SKM-1 treated with dmso at 0.1 percent for 144 hours (cell line): ENCODE results near the gene ADAMTSL1.
"Not testable (repeated sequence)": the region's sequence is repeated elsewhere in the genome, so short reads cannot be mapped to it uniquely, and the experiment has no call there.

Experiments used
- DNase-seq: peaks from one replicate; lab custom pipeline; 2025; ENCODE audit not compliant: unreplicated experiment; lab: John Stamatoyannopoulos, UW

Gene ADAMTSL1

DNA sequence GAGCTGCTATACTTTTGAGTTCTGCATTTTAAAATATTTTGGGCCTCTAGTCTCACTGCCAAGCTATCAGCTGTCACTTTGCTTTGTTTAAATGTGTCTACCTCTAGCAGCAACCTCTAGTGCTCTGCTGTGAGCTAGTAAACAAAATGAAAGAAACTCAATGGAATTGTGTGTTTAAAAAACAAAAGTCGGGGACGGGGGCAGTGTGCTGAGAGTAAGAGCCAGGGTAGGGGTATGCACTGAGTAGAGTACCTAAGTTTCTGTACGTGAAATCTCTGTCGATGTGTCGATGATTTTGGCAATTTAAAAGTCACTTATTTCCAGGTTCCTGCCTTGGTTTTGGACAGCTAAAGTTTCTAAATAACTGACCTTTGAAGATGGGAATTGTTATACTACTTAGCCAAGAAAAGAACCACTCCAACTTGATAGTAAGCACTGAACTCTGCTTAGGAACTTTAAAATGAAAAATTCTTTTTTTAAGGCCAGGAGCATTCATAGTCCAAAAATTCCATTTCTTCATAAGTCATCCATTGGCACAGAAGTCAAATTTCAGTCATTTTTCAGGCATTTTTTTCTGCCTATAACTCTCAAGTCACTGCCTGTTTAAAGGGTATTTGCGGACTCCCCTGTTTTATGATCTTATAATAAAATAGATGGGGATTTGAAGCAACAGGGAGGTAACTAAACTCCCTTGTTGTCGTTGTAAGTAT is 447.6 kb downstream of the ADAMTSL1 start:
- no peak for DNase-seq

DNA sequence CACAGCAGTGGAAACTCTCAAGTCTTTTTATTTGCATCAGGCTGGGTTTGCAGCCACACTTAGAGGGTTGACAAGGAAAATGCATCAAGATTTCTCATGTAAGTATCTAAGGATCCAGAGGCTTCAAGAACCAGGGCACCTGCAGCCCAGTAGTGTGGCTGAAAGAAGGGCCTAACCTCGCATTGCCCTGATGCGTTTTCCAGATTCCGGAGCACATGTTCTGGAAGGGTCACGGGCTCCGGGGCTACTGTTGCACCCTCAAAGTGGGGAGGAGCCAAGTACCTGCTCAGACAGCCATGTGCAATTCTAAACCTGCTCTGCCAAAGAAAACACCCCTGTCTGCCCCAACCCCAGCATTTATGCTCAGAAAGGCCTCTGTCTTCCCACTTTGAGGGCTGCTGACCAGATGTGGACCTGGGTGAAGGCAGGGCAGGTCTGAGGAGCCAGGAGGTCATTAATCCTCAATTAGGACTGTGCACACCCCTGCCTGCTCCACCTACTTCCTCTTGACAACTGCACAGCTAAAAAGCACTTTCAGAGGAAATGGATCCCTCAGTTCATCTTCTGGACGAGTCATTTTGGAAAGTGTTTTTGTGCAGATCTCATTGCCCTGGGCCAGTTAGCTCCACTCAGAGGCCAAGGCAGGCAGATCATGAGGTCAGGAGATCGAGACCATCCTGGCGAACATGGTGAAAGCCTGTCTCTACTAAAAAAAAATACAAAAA is 448.4 kb downstream of the ADAMTSL1 start:
- no peak for DNase-seq

DNA sequence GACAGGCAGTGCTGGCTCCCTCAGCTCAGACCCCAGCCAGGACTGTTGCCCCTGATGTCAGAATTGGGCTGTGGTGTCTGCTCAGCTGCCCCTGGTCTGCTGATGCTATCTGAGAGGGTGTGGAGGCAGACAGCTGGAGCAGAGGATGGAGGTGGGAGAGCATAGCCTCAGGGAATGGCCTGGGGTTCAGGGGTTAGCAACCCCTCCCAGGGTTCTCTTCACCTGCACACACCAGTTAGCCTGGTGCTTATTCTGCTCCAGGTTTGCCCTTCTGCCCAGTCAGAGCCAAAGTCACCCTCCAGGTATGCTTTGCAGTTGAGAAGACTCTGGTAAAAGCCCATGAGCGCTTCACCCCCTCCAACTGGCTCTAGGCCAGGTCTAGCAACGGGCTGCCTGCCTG is 449.2 kb downstream of the ADAMTSL1 start:
- no peak for DNase-seq

DNA sequence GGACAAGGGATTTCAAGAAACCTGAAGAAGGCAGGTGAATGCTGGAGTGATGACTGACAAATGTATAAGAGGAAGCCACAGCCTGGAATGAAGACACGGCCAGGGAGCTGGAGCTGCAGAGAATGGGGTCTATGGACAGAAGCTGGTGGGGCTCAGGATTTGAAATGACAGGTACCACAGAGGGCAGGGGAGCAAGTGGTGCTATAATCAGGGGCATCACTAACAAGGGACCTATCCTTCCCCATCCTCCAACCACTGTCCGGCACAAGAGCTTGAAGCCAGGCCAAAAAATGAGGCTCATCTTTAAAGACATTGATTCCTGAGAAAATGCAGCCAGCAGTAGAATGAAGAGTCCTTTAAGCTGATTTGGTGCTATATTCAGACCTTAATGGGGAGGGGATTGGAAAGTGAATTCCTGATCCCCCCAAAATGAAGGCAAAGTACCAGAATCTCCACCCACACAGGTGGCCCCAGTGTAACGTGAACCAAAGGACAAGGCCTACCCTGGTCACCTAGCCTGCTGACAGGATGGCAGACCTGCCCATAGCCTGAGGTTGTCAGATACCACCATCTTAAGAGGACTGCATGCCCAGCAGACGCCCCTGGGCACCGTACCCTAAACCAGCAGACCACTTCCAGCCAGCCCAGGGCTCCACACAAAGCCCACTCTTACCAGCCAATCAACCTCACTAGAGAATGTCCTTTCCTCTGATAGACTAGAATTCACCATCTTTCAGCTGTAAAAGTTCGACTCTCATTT is 449.9 kb downstream of the ADAMTSL1 start:
- no peak for DNase-seq

DNA sequence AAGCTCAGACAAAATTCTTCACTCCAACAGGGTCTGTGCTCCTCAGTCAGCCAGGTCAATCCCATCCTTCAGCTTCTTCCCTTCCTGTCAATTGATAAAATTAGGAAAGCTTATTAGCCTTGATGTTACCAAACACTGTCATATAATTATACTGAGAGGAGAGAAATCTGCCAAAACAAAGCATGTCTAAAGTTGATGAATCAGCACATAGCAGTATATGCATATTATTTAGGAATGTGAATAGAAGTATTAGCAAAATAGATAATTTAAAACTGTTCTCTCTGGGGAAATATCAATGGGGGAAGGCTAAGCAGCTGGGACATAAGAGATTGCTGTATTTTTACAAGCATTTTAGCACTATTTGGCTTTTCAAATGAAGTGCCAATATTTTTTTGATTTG is 451.9 kb downstream of the ADAMTSL1 start:
- DNase-seq = no peak

DNA sequence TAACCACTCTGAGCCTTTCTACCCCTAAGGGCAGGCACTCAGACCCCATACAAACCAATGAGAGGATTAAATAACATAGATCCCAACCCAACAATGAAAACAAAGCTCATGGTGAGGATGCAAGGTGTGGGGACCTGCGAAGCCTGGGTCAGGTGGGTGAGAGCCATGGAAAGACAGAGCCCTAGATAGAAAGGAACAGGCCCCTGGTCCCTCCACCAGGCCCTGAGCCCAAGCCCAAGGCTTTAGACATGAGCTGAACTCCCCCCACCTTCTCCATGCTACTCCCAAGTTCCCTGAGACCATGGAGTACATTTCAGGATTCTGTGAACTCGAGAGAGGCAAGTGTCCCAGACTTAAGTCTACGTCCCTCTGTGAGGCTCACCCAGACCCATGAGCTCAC is 452.6 kb downstream of the ADAMTSL1 start:
- no peak for DNase-seq

DNA sequence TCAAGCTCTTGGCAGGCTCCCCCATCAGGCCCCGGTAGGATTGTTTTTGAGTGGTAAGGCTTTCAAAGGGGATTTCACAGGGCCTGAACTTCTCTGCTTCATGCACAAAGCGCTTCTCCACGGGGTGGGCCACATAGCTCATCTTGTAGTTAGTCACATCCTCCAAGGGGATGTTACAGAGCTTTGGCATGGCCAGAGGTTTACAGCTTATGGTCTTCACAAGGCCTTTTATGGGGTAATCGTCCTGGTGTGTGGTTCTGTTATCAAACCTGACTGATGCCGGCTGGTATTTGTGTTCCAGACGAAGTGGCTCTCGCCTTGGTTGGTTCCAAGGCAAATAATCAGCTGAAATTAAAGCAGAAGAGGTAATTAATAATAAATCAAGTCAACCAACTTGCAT is 454.8 kb downstream of the ADAMTSL1 start:
- DNase-seq = no peak

DNA sequence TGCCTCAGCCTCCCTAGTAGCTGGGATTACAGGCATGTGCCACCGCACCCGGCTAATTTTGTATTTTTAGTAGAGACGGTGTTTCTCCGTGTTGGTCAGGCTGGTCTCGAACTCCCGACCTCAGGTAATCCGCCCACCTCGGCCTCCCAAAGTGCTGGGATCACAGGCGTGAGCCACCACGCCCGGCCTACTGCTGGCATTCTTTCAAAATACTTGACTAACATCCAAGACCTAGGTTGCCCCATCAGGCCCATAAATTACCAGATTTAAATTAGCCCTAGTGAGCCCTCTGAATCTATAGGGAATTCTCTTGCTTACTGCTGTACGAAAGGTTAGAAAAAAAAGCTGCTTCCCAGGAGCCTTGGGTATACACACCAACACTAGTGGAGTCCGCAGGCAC is 456.7 kb downstream of the ADAMTSL1 start:
- DNase-seq = not testable (repeated sequence)

DNA sequence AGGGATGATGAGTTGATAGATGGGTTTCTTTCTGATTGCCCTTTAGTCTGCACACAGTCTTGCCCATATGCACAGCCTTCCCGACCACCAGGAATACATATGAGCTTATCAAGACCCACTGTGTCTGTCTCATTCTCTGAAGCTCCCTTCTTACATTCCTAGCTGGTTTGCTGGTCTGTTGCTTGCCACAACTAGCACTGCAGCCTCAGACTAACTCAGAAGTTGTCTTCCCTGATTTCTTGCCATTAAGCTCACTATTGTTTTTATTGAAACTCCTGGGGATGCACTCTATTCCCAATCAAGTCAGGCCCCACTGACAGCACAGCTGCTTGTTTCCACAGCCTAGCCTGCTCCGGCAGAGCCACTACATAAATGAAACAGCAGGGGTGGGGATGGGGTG is 461.6 kb downstream of the ADAMTSL1 start:
- DNase-seq = no peak

DNA sequence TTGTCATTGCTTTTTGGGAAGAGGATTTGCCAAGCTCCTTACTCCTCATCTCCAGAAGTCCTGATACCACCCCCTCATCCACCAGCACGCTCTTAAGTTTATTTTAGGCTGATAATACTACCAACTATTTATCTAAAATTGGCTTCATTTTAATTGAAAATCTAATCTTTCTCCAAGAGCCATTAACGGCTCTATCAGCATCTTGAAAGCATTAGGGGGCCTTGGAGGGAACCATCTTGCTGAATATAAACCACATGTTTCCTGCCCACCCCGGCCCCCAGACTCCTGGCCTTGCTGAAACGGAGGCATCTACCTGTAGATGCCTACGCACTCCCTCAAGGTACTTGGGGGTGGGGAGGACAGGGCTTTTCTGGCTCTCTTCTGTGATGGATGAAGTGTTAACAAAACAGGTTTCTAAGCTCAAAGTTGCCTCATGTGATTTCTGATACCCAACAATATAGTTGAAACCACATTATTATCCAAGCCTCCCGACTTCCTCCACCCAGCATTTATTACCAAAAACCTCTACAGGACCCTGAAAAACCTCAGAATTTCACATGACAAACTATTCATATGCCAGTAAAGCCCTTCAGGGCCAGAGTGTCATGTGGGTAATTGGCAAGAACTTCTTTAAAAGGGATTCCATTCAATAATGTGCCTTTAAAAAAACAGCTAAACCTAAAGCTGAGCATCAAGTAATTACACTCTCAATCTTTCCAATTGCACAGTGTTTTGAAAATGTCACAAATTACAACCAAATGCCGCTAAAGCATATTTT is 462.3 kb downstream of the ADAMTSL1 start:
- DNase-seq = no peak

DNA sequence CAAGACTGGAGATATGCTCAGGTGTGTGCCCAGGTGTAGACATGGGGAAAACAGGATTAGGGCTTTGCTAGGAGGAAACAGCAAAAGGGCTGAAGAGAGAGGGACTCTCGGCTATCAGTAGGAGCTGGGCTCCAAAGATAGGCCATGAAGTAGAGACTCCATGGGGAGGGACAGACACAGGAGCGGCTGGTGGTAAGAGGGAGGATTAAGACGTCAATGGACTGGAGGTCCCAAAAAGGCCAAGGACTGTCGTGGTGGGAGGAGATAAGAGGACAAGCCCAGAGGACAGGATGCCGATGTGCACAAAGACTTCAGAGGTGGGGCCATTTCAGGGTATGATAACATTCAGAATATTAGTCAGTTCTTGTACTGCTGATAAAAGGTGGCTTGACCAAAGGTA is 466.0 kb downstream of the ADAMTSL1 start:
- no peak for DNase-seq

DNA sequence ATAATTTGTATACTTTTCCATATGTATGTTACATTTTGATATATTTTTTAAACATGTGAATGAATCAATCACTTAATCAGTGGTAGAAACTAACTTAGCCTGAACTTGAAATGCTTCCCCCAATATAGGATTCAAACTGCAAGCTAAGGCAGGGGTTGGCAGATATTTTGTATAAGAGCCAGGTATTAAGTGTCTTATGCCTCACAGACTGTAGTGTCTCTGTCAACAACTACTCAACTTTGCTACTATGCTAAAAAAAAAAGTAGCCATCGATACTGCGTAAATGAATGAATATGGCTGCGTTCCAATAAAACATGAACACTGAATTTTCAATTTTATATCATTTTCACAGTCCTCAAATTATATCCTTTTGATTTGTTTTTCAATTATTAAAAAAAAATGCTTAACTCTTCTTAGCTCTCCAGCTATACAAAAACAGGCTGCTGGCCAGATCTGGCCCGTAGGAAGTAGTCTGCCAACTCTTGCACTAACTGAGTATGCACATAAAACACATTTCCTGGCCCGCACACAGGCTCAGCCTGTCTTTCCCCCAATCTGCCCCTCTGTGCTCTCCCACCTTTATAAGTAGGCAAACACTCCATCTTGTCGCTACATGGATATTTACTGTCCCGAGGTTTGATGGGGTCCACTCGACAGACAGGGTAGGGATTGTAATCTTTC is 467.2 kb downstream of the ADAMTSL1 start:
- no peak for DNase-seq

DNA sequence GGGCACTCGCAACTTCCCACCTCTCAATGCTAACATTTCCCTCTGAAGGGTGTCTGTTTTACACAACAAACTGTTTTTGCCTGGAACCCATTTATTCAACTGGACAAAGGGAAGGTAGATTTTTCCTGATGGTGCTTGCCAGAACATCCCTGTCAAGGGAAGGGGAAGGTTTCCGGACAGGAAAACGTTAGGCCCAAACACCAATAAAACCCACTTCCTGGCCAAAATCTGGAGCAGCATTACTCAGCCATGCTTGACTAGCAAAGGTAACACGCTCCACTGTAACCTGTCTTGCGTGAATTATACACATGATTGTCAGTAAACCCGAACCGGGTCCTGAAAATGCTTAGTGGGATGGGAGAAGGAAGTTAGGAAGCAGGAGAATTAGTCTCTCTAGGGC is 468.8 kb downstream of the ADAMTSL1 start:
- DNase-seq = no peak

DNA sequence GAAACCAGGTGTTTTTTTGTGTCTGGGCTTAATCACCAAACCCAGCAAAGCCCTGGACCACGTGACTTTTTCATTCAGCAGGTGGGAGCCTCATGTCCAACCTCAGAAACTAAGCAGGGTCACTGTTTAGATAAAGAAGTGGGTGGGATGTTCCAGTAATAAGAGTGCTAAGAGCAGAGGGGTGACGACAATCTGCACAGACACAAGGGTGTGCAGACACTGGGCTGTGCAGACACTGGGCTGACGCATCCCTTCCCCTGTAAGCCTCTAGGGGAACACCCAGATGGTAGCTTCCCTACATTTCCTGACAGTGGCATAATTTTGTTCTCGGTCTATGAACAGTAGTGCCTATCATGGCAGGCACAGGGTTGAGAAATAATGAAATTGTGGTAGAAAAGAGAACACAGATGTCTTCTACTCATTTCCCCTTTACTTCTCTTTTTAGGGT is 474.0 kb downstream of the ADAMTSL1 start:
- peak; percentile 82 for DNase-seq

DNA sequence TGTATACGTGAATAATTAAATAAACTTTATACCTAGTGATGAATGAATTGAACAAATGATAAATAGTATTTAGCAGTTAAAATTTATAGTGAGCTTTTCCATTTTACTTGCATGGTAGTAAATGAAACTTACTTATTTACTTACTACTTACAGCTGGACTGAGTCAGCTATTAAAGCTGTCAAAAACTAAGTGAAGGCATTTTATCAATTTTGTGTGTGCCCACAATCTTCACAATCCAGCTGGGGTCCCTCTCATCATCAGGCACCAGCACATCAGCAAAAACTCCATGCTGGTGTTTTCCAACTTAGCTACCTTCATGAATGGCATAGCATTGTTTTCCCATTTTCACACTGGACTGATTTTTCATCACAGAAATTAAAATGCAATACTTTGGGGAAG is 478.0 kb downstream of the ADAMTSL1 start:
- no peak for DNase-seq

DNA sequence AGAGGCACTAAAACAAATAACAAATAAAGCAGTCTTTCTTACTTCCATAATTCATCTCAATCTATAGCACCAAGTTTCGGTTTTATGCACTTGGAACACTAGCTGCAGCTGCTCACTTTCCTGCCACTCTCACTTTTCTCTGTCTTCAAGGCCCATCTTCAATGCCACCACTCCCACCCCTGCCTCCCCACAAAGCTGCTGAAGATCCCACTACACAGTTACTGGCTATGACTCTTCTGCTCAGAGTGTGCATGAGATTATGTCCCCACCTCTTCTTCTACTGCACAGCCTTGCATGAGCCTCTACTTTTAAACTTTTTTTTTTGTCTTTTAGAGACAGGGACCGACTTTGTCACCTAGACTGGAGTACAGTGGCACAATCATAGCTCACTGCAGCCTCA is 481.7 kb downstream of the ADAMTSL1 start:
- DNase-seq = no peak
